Kidney (tissue), 14 donors: Measurements from ENCODE around the gene MITF. TPM values are rescaled to one million over a fixed set of nuclear protein-coding genes. Genes with fewer than 3 reads are reported as not detected.

ENCODE experiments used
- DNase-seq, 5 donors: peaks; one replicate each; pipeline ENCODE4 v3.0.0-alpha.2; 2013 to 2020
- FAIRE-seq: peaks from 2 replicates; lab custom pipeline; 2012; peaks lifted over from hg19 to GRCh38; lab: Jason Lieb, UNC
- H3K27ac ChIP-seq, 2 donors: one replicate each; pipeline ENCODE4 v1.7.0; 2013; ENCODE audit warnings: low read depth in 2 of 2, low read length in 2 of 2, inconsistent platforms in 1 of 2
- H3K27me3 ChIP-seq: one replicate; pipeline ENCODE4 v1.7.1; 2013; ENCODE audit warnings: low read length, inconsistent platforms; ENCODE audit not compliant: control insufficient read depth, insufficient read depth
- H3K36me3 ChIP-seq, 3 donors: one replicate each; pipeline versions ENCODE4 v1.7.0 to v1.7.1; 2013; ENCODE audit warnings: low read length in 3 of 3, control low read depth in 1 of 3, inconsistent platforms in 1 of 3; ENCODE audit not compliant: insufficient read depth in 3 of 3, control insufficient read depth in 2 of 3
- H3K4me1 ChIP-seq, 3 donors: one replicate each; pipeline versions ENCODE4 v1.7.0 to v1.7.1; 2013; ENCODE audit warnings: low read length in 3 of 3, inconsistent platforms in 1 of 3, low read depth in 1 of 3; ENCODE audit not compliant: control insufficient read depth in 2 of 3, insufficient read depth in 2 of 3
- H3K4me3 ChIP-seq, 3 donors: one replicate each; pipeline versions ENCODE4 v1.7.0 to v1.8.1; 2013; ENCODE audit warnings: low read length in 3 of 3, control low read depth in 1 of 3, inconsistent platforms in 1 of 3
- H3K9ac ChIP-seq, 3 donors: one replicate each; pipeline versions ENCODE4 v1.7.0 to v1.7.1; 2013; ENCODE audit warnings: low read length in 3 of 3, control low read depth in 1 of 3, inconsistent platforms in 1 of 3
- H3K9me3 ChIP-seq, 3 donors: one replicate each; pipeline versions ENCODE4 v1.7.0 to v1.7.1; 2013; ENCODE audit warnings: low read length in 3 of 3, control low read depth in 1 of 3, inconsistent platforms in 1 of 3; ENCODE audit not compliant: control insufficient read depth in 2 of 3, insufficient read depth in 1 of 3
- intact Hi-C: fragments of 100-400 bp; cut with DNase I; formaldehyde crosslinking; loops from one replicate; pipeline ENCODE4 v1.11.1; 2022
- polyA plus RNA-seq: library from polyadenylated mRNA; stranded (reverse); fragments of 350-450 nt; fragmentation: Illumina TruSeq; extraction: RNeasy Lipid Tissue Mini Kit (QIAGEN cat#74804); gene quantifications from one replicate; pipeline ENCODE4 v1.2.3, GENCODE V29; 2014; ENCODE audit warnings: low read depth, low replicate concordance; ENCODE audit not compliant: insufficient read depth
- total RNA-seq: library from RNA; stranded (reverse); fragmentation: NEBNext Ultra II Directional; extraction: Animal tissue kit (Norgen Biotek cat#: 25700); gene quantifications from one replicate; pipeline ENCODE4 v1.2.1, GENCODE V29; 2021
- TF ChIP-seq, protein P1 (sequence below): IDR thresholded peaks from 3 replicates; pipeline ENCODE4 v1.5.1; 2012; ENCODE audit warnings: mild to moderate bottlenecking, moderate library complexity, borderline replicate concordance; ENCODE audit not compliant: insufficient read depth; ENCODE audit errors: extremely low read depth
- donor health status: control.
- donor health status: control.
- donor health status: control.
- donor health status: control.
- donor health status: control.
- donor health status: DM: yes; HTN: yes; CAD: no.
- donor health status: Normal renal cell carcinoma (clear cell type).

Gene MITF
- total and polyA plus RNA-seq, 2 donors from 2014 or later, result 14.1 to 52.6 TPM

DNA sequence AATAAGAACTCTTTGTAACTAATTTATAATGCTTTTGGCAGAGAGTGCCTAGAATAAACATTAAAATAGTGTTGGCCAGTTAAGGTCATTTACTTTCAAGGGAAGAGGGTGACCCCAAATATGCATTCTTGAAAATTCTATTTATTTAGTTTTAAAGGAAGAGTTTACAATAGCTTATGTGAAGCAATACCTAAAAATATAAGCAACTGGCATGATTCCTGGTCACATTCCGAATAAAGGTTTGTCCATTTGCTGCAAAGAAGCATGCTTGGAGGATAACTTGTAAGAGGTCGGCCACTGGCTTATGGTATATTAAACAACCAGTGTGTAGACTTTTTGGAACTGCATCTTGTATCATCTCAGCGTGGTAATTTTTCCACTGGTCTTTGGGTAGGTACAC, 10.2 kb downstream of the MITF start:
- H3K36me3 ChIP-seq, result no peaks in the 10 kb centered on the region
- no peak for DNase-seq
- TF ChIP-seq, protein P1, sequence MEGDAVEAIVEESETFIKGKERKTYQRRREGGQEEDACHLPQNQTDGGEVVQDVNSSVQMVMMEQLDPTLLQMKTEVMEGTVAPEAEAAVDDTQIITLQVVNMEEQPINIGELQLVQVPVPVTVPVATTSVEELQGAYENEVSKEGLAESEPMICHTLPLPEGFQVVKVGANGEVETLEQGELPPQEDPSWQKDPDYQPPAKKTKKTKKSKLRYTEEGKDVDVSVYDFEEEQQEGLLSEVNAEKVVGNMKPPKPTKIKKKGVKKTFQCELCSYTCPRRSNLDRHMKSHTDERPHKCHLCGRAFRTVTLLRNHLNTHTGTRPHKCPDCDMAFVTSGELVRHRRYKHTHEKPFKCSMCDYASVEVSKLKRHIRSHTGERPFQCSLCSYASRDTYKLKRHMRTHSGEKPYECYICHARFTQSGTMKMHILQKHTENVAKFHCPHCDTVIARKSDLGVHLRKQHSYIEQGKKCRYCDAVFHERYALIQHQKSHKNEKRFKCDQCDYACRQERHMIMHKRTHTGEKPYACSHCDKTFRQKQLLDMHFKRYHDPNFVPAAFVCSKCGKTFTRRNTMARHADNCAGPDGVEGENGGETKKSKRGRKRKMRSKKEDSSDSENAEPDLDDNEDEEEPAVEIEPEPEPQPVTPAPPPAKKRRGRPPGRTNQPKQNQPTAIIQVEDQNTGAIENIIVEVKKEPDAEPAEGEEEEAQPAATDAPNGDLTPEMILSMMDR, result no peak
- no peaks in the 10 kb centered on the region for H3K27me3 ChIP-seq
- H3K9ac ChIP-seq, result no peak overlapping the region
- no peaks in the 10 kb centered on the region for H3K4me1 ChIP-seq
- no peak overlapping the region for H3K27ac ChIP-seq
- H3K4me3 ChIP-seq, result no peak overlapping the region
- no peaks in the 10 kb centered on the region for H3K9me3 ChIP-seq
- FAIRE-seq, result no peak
- intact Hi-C loops, result no loop called here

DNA sequence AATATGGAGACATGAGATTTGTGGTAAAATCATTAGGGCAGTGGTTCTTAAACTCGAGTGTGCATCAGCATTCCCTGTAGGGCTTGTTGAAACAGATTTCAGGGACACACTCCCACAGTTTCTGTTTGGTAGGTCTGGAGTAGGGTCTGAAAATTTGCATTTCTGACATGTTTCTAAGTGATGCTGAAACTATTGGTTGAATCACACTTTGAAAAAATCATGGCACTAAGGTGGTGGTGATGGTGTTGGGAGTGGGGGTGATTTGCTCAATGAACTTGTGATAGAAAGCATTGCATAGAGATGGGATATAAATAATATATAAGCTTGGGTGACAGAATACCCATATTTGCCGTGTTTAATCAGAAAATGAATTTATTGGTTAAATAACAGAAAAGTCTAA, 11.3 kb downstream of the MITF start:
- DNase-seq, result no peak
- H3K9me3 ChIP-seq, result no peaks in the 10 kb centered on the region
- H3K36me3 ChIP-seq, result no peaks in the 10 kb centered on the region
- intact Hi-C loops, result no loop called here
- no peak overlapping the region for H3K4me3 ChIP-seq
- H3K9ac ChIP-seq, result no peak overlapping the region
- no peaks in the 10 kb centered on the region for H3K4me1 ChIP-seq
- H3K27ac ChIP-seq, result no peak overlapping the region
- no peak for FAIRE-seq
- TF ChIP-seq, protein P1, result no peak
- no peaks in the 10 kb centered on the region for H3K27me3 ChIP-seq

GRCh38 chr3:69751074-69751476, 11.8 kb downstream of the MITF start:
- TF ChIP-seq, protein P1, result no peak
- DNase-seq (no peak), FAIRE-seq (no peak)
- Histone ChIP-seq H3K4me1 (no peaks in the 10 kb centered on the region), H3K36me3 (no peaks in the 10 kb centered on the region), H3K27me3 (no peaks in the 10 kb centered on the region), H3K27ac (no peak overlapping the region), H3K9ac (no peak overlapping the region), H3K4me3 (no peak overlapping the region), H3K9me3 (no peaks in the 10 kb centered on the region)
- intact Hi-C loops, result no loop called here

GRCh38 chr3:69752241-69752640, 13.0 kb downstream of the MITF start:
- no peak overlapping the region for H3K9ac ChIP-seq
- TF ChIP-seq, protein P1, result no peak
- no peaks in the 10 kb centered on the region for H3K9me3 ChIP-seq
- DNase-seq (no peak), FAIRE-seq (no peak)
- no peak overlapping the region for H3K27ac ChIP-seq
- intact Hi-C loops, result no loop called here
- H3K27me3 ChIP-seq, result no peaks in the 10 kb centered on the region
- no peaks in the 10 kb centered on the region for H3K36me3 ChIP-seq
- H3K4me1 ChIP-seq, result no peaks in the 10 kb centered on the region
- H3K4me3 ChIP-seq, result no peak overlapping the region
